ENCODE data around the gene NUMBL.

- TF ChIP-seq EZH2 (IDR thresholded peaks at IDR 0.05; ENCODE audit: insufficient read depth, poor library complexity, severe bottlenecking) (no peak), EZH2phosphoT487 (IDR thresholded peaks at IDR 0.05; ENCODE audit: insufficient read depth, low read depth) (no peak)
Observed at GRCh38 chr19:40641281-40641680, 49.2 kb downstream of the NUMBL start.

Data from GM23248 (cell line).